SK-N-SH (cell line): ENCODE measurements around the gene DNAH10. TPM values are rescaled to one million over a fixed set of nuclear protein-coding genes. Genes with fewer than 3 reads are reported as not detected.

ENCODE experiments used
- CTCF ChIA-PET: fragments of 300-600, 350-600 bp; formaldehyde crosslinking; extraction: SDS; loops from one replicate; lab custom pipeline; 2021; lab: Yijun Ruan, JAX
- POLR2A ChIA-PET: fragments of 350-600 bp; sonication (Branson Sonifier 250); formaldehyde crosslinking; extraction: SDS; loops from one replicate; lab custom pipeline; 2020; ENCODE audit warnings: antibody characterized with exemption, inconsistent platforms; lab: Yijun Ruan, JAX
- DNase-seq: peaks from one replicate; pipeline ENCODE4 v3.0.0; 2012
- H2AFZ ChIP-seq: fragments of 200-600 bp; sonication (generic); 2 replicates; pipeline ENCODE4 v1.8.1; 2016; ENCODE audit warnings: antibody characterized with exemption, mild to moderate bottlenecking, low read depth
- H3F3A ChIP-seq: fragments of 200-600 bp; sonication (generic); replicated peaks from 2 replicates; pipeline ENCODE3; 2016; ENCODE audit warnings: antibody characterized with exemption, mild to moderate bottlenecking; ENCODE audit not compliant: insufficient read depth
- H3K27ac ChIP-seq, 2 experiments: fragments of 200-500 bp in 1 of 2; fragments of 200-600 bp in 1 of 2; sonication (Bioruptor generic) in 1 of 2; sonication (generic), shearing (Covaris generic) in 1 of 2; 2 replicates each; pipeline versions ENCODE4 v1.5.1 to v1.6.1; 2014 to 2016; ENCODE audit warnings: low read depth in 2 of 2, inconsistent platforms in 1 of 2, low read length in 1 of 2, mild to moderate bottlenecking in 1 of 2, mixed read lengths in 1 of 2
- H3K27me3 ChIP-seq: fragments of 200-600 bp; sonication (generic), shearing (Covaris generic); 2 replicates; pipeline ENCODE4 v1.6.1; 2016; ENCODE audit warnings: mixed run types; ENCODE audit not compliant: insufficient read depth
- H3K36me3 ChIP-seq, 2 experiments: fragments of 200-500 bp in 1 of 2; fragments of 200-600 bp in 1 of 2; sonication (Bioruptor generic) in 1 of 2; sonication (generic) in 1 of 2; replicated peaks in 1 of 2; 2 replicates each; pipeline versions ENCODE3 to v1.5.1; 2014 to 2016; ENCODE audit warnings: low read length in 1 of 2, mild to moderate bottlenecking in 1 of 2; ENCODE audit not compliant: insufficient read depth in 2 of 2, control insufficient read depth in 1 of 2
- H3K4me1 ChIP-seq, 2 experiments: fragments of 200-500 bp in 1 of 2; fragments of 200-600 bp in 1 of 2; sonication (Bioruptor generic) in 1 of 2; sonication (generic), shearing (Covaris generic) in 1 of 2; 2 replicates each; pipeline versions ENCODE4 v1.5.1 to v1.6.1; 2014 to 2016; ENCODE audit warnings: low read depth in 1 of 2, low read length in 1 of 2, mixed run types in 1 of 2; ENCODE audit not compliant: insufficient read depth in 2 of 2, control insufficient read depth in 1 of 2
- H3K4me2 ChIP-seq: fragments of 200-600 bp; sonication (generic), shearing (Covaris generic); 2 replicates; pipeline ENCODE4 v1.6.1; 2017; ENCODE audit warnings: mixed run types
- H3K4me3 ChIP-seq, 2 experiments: fragments of 200-500 bp in 1 of 2; fragments of 200-600 bp in 1 of 2; sonication (Bioruptor generic) in 1 of 2; sonication (generic), shearing (Covaris generic) in 1 of 2; 2 replicates each; pipeline versions ENCODE4 v1.5.1 to v1.8.1; 2014 to 2016; ENCODE audit warnings: low read depth in 2 of 2, inconsistent platforms in 1 of 2, low read length in 1 of 2, mild to moderate bottlenecking in 1 of 2, mixed read lengths in 1 of 2, moderate library complexity in 1 of 2
- H3K79me2 ChIP-seq: fragments of 200-600 bp; sonication (generic); 2 replicates; pipeline ENCODE4 v1.8.1; 2017; ENCODE audit warnings: mild to moderate bottlenecking; ENCODE audit not compliant: insufficient read depth
- H3K9ac ChIP-seq: fragments of 200-600 bp; sonication (generic); 2 replicates; pipeline ENCODE4 v1.6.1; 2017; ENCODE audit warnings: mixed run types
- H3K9me2 ChIP-seq: fragments of 200-600 bp; sonication (generic); 2 replicates; pipeline ENCODE4 v1.6.1; 2017; ENCODE audit warnings: mixed run types
- H3K9me3 ChIP-seq: fragments of 200-600 bp; sonication (generic); 2 replicates; pipeline ENCODE4 v1.6.1; 2017; ENCODE audit warnings: mixed run types, mild to moderate bottlenecking, moderate library complexity
- H4K20me1 ChIP-seq: fragments of 200-600 bp; sonication (generic); 2 replicates; pipeline ENCODE4 v1.6.1; 2017; ENCODE audit warnings: mild to moderate bottlenecking, mixed run types; ENCODE audit not compliant: insufficient read depth
- CTCF ChIP-seq: fragments of 200-600 bp; sonication (generic); IDR thresholded peaks from 2 replicates; pipeline ENCODE4 v1.6.1; 2017; ENCODE audit warnings: antibody characterized with exemption, mild to moderate bottlenecking, moderate library complexity
- EP300 ChIP-seq, 2 experiments: IDR thresholded peaks; 2 replicates each; pipeline versions ENCODE4 v1.4.0 to v1.6.1; 2012; ENCODE audit warnings: borderline replicate concordance in 1 of 2, low read depth in 1 of 2, low read length in 1 of 2
- EZH2phosphoT487 ChIP-seq: fragments of 200-600 bp; sonication (generic); IDR thresholded peaks from 2 replicates; pipeline ENCODE4 v1.6.1; 2017; ENCODE audit warnings: low read depth, mixed run types, mild to moderate bottlenecking, antibody characterized with exemption, moderate library complexity, borderline replicate concordance
- IRF3 ChIP-seq: fragments of 150-350 bp; IDR thresholded peaks from 2 replicates; pipeline ENCODE4 v1.6.1; 2016; ENCODE audit warnings: mild to moderate bottlenecking, low read depth, low read length
- MXI1 ChIP-seq: IDR thresholded peaks from 2 replicates; pipeline ENCODE4 v1.6.1; 2012; ENCODE audit warnings: mild to moderate bottlenecking, low read depth, low read length, improper control_type of control experiment
- NRF1 ChIP-seq: IDR thresholded peaks from 2 replicates; pipeline ENCODE4 v1.6.1; 2012; ENCODE audit warnings: low read depth, mild to moderate bottlenecking, low read length
- PBX3 ChIP-seq: IDR thresholded peaks from 2 replicates; pipeline ENCODE4; 2012
- RFX5 ChIP-seq: IDR thresholded peaks from 2 replicates; pipeline ENCODE4 v1.6.1; 2012; ENCODE audit warnings: mild to moderate bottlenecking, improper control_type of control experiment, low read length
- SMC3 ChIP-seq: IDR thresholded peaks from 2 replicates; pipeline ENCODE4 v1.6.1; 2012; ENCODE audit warnings: low read depth, low read length, improper control_type of control experiment
- TEAD4 ChIP-seq: IDR thresholded peaks from 2 replicates; pipeline ENCODE4 v1.4.0; 2012; ENCODE audit warnings: mild to moderate bottlenecking, borderline replicate concordance; ENCODE audit not compliant: insufficient read depth
- USF2 ChIP-seq: fragments of 150-350 bp; IDR thresholded peaks from 2 replicates; pipeline ENCODE4 v1.6.1; 2017; ENCODE audit warnings: antibody characterized with exemption, low read length, low read depth, borderline replicate concordance
- WGBS: methylation state at CpG from one replicate; pipeline ENCODE4 v1.1.6; 2017; ENCODE audit warnings: low lambda C conversion rate; 5-methylcytosine and 5-hydroxymethylcytosine counted together
- polyA plus RNA-seq, 3 experiments: library from polyadenylated mRNA; depleted of rRNA; stranded (reverse); fragments of >200 nt; gene quantifications; 2 replicates each; pipeline ENCODE4 v1.2.3, GENCODE V29; 2012

The DNAH10 gene
- polyA plus RNA-seq, 1 of the 3 experiments (the other 2 are of a cell fraction) = 0.13 TPM

GRCh38 chr12:123813349-123813748 lies 51.2 kb downstream of the DNAH10 start:
- no peaks in the 10 kb centered on the region for H4K20me1 ChIP-seq
- H3K79me2 ChIP-seq = no peaks in the 10 kb centered on the region
- no peaks in the 10 kb centered on the region for H3K36me3 ChIP-seq
- no peaks in the 10 kb centered on the region for H3K9me2 ChIP-seq
- 76% methylated on average over 7 of the region's 7 CpGs for WGBS
- H3K27me3 ChIP-seq = no peaks in the 10 kb centered on the region
- H3K9me3 ChIP-seq = 0 out of 2 replicates have a peak, but pooled peaks cover 10% of the 10 kb centered on the region
- no peak for DNase-seq
- H2AFZ ChIP-seq = no peak overlapping the region
- no peak overlapping the region for H3K4me3 ChIP-seq
- TF ChIP-seq SMC3 (no peak), USF2 (no peak)
- ChIA-PET CTCF (no interaction called here), POLR2A (no interaction called here)
- H3K4me1 ChIP-seq = no peaks in the 10 kb centered on the region
- no peaks in the 10 kb centered on the region for H3F3A ChIP-seq
- H3K9ac ChIP-seq = no peak overlapping the region
- H3K4me2 ChIP-seq = no peak overlapping the region
- H3K27ac ChIP-seq = no peak overlapping the region

- ChIA-PET POLR2A (no interaction called here), CTCF (no interaction called here)
- Histone ChIP-seq H3K27ac (no peak overlapping the region), H3K4me3 (no peak overlapping the region), H3K36me3 (no peaks in the 10 kb centered on the region), H3K4me1 (no peaks in the 10 kb centered on the region), H3K9ac (no peak overlapping the region), H3F3A (no peaks in the 10 kb centered on the region), H3K9me2 (no peaks in the 10 kb centered on the region), H3K4me2 (no peak overlapping the region), H3K79me2 (no peaks in the 10 kb centered on the region), H3K9me3 (0 out of 2 replicates have a peak, but pooled peaks cover 10% of the 10 kb centered on the region), H2AFZ (no peak overlapping the region), H4K20me1 (no peaks in the 10 kb centered on the region), H3K27me3 (no peaks in the 10 kb centered on the region)
- TF ChIP-seq NRF1 = no peak
- TF ChIP-seq CTCF = no peak
- no peak for TF ChIP-seq MXI1
- TF ChIP-seq TEAD4 = no peak
- TF ChIP-seq RFX5 = no peak
- no peak for TF ChIP-seq PBX3
- no peak for TF ChIP-seq EZH2phosphoT487
- TF ChIP-seq IRF3 = no peak
- no peak for TF ChIP-seq EP300 (IDR thresholded peaks at IDR 0.05; ENCODE audit: borderline replicate concordance in 1 of 2, low read depth in 1 of 2, low read length in 1 of 2)
- 35% methylated on average over 2 of the region's 2 CpGs for WGBS
- no peak for DNase-seq
Observed at GRCh38 chr12:123815968-123816367, 53.9 kb downstream of the DNAH10 start.
